ENCODE results near the gene MRPL52. TPM values are rescaled to one million over a fixed set of nuclear protein-coding genes. Genes with fewer than 3 reads are reported as not detected.
"Not testable (repeated sequence)": the region's sequence is repeated elsewhere in the genome, so short reads cannot be mapped to it uniquely, and the experiment has no call there.

Gene MRPL52
- total and polyA plus RNA-seq, 8 donors, result 25.2 to 194 (median 134) TPM; not detected in 1

DNA sequence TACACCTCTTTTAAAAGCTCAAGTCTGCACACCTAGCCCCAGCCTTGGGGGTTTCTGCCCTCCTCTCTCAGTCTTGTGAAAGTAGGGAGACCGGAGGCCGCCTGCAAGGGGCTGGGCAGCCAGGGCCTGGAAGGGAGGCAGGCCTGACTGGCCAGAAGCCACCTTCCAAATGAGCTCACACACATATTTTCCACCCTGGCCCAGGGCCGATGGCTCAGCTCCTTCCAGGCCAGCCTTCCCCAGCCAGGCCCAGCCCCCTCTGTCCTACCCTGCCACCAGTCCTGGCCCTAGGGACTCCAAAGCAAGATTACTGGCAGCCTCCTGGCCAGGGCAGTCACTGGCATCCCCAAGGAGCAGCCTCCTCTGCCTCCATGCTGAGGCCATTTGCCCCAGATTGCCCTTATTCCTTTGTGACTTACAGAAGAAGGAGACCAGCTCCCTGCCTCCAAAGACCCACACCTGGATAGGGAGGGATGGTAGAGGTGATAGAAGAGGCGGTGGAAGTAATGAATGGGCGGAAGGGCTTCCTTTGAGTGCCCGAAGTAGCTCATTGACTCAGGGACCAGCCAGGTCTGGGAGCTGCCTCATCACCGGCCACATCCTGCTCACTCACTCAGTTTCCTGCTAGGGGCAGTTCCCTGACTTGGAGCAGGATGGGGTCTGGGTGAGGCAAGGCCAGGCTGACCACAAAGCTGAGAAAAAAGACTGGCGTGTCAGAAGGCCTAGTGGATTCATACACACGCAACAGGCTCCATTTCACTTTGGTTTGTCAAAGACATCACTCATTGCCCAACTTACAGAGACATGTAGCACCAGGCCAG lies 21.5 kb downstream of the MRPL52 start:
- H3K9me3 ChIP-seq, result no peaks in the 10 kb centered on the region
- TF ChIP-seq POLR2AphosphoS5 (IDR thresholded peaks at IDR 0.05) (peak; percentile 48 to 71 (median 59)), EP300 (IDR thresholded peaks at IDR 0.05) (no peak), POLR2A (IDR thresholded peaks at IDR 0.05) (no peak)
- TF ChIP-seq, protein P1, sequence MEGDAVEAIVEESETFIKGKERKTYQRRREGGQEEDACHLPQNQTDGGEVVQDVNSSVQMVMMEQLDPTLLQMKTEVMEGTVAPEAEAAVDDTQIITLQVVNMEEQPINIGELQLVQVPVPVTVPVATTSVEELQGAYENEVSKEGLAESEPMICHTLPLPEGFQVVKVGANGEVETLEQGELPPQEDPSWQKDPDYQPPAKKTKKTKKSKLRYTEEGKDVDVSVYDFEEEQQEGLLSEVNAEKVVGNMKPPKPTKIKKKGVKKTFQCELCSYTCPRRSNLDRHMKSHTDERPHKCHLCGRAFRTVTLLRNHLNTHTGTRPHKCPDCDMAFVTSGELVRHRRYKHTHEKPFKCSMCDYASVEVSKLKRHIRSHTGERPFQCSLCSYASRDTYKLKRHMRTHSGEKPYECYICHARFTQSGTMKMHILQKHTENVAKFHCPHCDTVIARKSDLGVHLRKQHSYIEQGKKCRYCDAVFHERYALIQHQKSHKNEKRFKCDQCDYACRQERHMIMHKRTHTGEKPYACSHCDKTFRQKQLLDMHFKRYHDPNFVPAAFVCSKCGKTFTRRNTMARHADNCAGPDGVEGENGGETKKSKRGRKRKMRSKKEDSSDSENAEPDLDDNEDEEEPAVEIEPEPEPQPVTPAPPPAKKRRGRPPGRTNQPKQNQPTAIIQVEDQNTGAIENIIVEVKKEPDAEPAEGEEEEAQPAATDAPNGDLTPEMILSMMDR (IDR thresholded peaks at IDR 0.05), result no peak
- H3K4me1 ChIP-seq, result peaks cover 61 to 75% (median 68%) of the 10 kb centered on the region in 4 donors
- WGBS, 5 donors, result 33 to 56% (median 51%) methylated on average over 9 of the region's 9 CpGs
- peak overlapping the region; percentile 61 to 90 (median 88) for H3K27ac ChIP-seq
- intact Hi-C loops (cut with DNase I; ENCODE audit: low total_unique reads), result no loop called here
- H3K4me3 ChIP-seq, result no peak overlapping the region
- H3K36me3 ChIP-seq, result peaks cover 9 to 11% (median 10%) of the 10 kb centered on the region in 4 donors
- DNase-seq, result peak; percentile 91 to 92
- H3K27me3 ChIP-seq, result no peaks in the 10 kb centered on the region

DNA sequence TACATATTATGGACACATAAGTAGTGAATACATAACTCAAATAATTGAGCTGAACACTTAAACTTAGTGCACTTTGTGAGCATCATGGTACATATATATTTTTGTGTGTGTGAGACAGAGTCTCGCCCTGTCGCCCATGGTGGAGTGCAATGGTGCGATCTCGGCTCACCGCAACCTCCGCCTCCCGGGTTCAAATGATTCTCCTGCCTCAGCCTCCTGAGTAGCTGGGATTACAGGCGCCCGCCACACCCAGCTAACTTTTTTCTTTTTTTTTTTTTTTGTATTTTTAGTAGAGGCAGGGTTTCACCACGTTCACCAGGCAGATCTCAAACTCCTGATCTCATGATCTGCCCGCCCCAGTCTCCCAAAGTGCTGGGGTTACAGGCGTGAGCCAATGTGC lies 22.5 kb downstream of the MRPL52 start:
- DNase-seq; H3K4me3 ChIP-seq; H3K9me3 ChIP-seq; intact Hi-C loops (cut with DNase I; ENCODE audit: low total_unique reads); H3K36me3 ChIP-seq; H3K27me3 ChIP-seq: not testable (repeated sequence)
- 69 to 77% (median 77%) methylated on average over 9 to 12 of the region's 12 CpGs for WGBS, 5 donors
- Histone ChIP-seq H3K27ac (peak overlapping the region in 4 of 5 donors; percentile 72 to 90 (median 88)), H3K4me1 (peaks cover 51 to 65% (median 57%) of the 10 kb centered on the region in 4 donors)

DNA sequence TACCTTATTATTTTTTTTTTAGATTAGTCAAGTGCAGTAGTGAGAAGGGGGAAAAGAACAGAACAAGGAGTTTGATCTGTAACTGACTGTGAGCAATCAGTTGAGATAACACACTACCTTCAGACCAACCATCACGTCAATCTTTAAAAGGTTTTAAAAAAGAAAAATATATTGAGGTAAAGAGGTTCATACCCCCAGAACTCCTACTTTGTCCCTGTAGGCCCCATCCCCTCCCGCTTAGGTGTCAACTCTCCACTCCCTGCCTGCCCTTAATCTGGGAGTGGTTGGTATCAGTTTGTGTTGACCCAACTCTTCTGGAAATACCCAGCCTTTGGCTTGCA lies 22.9 kb downstream of the MRPL52 start:
- no peak for TF ChIP-seq POLR2A (IDR thresholded peaks at IDR 0.05)
- no peak for TF ChIP-seq POLR2AphosphoS5 (IDR thresholded peaks at IDR 0.05)
- TF ChIP-seq EP300 (IDR thresholded peaks at IDR 0.05), result no peak
- TF ChIP-seq, protein P1 (IDR thresholded peaks at IDR 0.05), result no peak
- Histone ChIP-seq H3K36me3 (no peaks in the 10 kb centered on the region), H3K9me3 (no peaks in the 10 kb centered on the region), H3K27me3 (no peaks in the 10 kb centered on the region), H3K4me3 (no peak overlapping the region), H3K27ac (peak overlapping the region; percentile 72 to 89 (median 84)), H3K4me1 (peaks cover 47 to 61% (median 54%) of the 10 kb centered on the region in 4 donors)
- intact Hi-C loops (cut with DNase I; ENCODE audit: low total_unique reads), result no loop called here
- DNase-seq, result no peak
- WGBS, 5 donors, result 37 to 60% (median 44%) methylated on average over 2 of the region's 2 CpGs

DNA sequence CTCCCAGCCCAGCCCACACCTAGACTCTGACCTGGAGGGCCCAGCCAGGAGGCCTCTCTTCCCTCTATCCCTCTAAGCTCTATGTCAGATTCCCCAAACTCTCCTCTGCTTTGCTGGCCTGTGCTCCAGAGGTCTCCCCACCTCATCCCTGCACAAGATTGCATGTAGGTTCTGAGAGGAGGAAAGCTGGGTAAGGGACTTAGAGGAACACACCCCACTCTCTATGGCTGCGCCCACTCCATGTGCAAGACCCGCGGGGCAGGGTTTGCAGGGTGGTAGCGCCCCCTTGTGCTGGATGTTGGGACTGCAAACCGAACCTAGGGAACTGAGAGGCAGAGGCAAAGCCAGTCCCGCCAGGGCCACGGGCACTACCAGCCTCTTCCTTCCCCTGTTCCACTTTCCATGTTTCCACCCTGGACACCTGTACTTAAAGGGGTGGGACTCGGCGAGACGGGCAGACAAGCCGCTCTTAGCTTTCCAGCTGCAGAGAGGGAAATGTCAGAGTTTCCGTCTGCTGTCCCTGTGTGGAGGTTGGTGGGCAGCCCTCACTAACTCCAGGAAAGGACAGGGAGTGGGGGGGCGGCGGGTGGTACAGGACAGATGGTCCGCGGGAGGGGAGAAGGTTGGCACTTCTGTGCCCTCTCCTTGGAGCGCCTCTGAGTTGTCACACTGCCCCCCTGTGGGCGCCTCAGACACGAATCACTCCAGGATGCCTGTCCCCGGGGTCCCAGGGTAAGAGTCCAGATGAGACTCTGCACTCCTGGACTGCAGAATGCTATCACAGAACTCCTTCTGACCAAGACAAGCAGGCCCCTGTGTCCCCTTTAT lies 23.5 kb downstream of the MRPL52 start:
- Histone ChIP-seq H3K36me3 (no peaks in the 10 kb centered on the region), H3K27me3 (no peaks in the 10 kb centered on the region), H3K4me1 (peaks cover 41 to 55% (median 48%) of the 10 kb centered on the region in 4 donors), H3K4me3 (peak overlapping the region; percentile 30 to 49 (median 40)), H3K27ac (peak overlapping the region; percentile 72 to 89 (median 84)), H3K9me3 (no peaks in the 10 kb centered on the region)
- DNase-seq, result peak; percentile 94 to 96
- TF ChIP-seq EP300 (IDR thresholded peaks at IDR 0.05), result no peak
- TF ChIP-seq POLR2AphosphoS5 (IDR thresholded peaks at IDR 0.05), result peak in 2 of 3 donors; percentile 42 to 55
- TF ChIP-seq, protein P1 (IDR thresholded peaks at IDR 0.05), result peak in 6 of 7 experiments; percentile 67 to 99 (median 91)
- no peak for TF ChIP-seq POLR2A (IDR thresholded peaks at IDR 0.05)
- intact Hi-C loops (cut with DNase I; ENCODE audit: low total_unique reads), result no loop called here
- 0 to 3% (median 2%) methylated on average over 18 to 20 of the region's 20 CpGs for WGBS, 5 donors

DNA sequence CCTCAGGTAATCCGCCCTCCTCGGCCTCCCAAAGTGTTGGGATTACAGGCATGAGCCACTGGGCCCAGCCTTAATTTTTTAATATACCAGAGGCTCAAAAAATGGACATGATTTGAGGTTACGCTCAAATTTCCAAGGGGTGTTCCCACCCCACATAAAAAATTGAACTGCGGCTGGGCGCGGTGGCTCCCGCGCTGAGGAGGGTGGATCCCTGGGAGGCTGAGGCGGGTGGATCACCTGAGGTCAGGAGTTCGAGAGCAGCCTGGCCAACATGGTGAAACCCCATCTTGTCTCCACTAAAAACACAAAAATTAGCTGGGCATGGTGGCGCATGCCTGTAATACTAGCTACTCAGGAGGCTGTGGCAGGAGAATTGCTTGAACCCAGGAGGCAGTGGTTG lies 24.6 kb downstream of the MRPL52 start:
- H3K36me3 ChIP-seq; DNase-seq; H3K9me3 ChIP-seq; intact Hi-C loops (cut with DNase I; ENCODE audit: low total_unique reads); H3K27me3 ChIP-seq; H3K27ac ChIP-seq; H3K4me3 ChIP-seq: not testable (repeated sequence)
- H3K4me1 ChIP-seq, result peaks cover 30 to 44% (median 38%) of the 10 kb centered on the region in 4 donors
- 95 to 99% (median 96%) methylated on average over 11 of the region's 11 CpGs for WGBS, 5 donors

Measured in stomach (tissue), 9 donors.